Mucosa of descending colon (tissue), 3 donors: Measurements from ENCODE around the gene KIAA0753. TPM values are rescaled to one million over a fixed set of nuclear protein-coding genes. Genes with fewer than 3 reads are reported as not detected.
A peak's percentile ranks its signal among the peaks of the same experiment; 100 is the strongest.
"Not testable (repeated sequence)": the region's sequence is repeated elsewhere in the genome, so short reads cannot be mapped to it uniquely, and the experiment has no call there.

Experiments used
- ATAC-seq: fragments of 200-7000 bp; cut with Tn5 transposase; one replicate; pipeline ENCODE4 v1.9.1; 2020; ENCODE audit warnings: mild to moderate bottlenecking, moderate library complexity
- DNase-seq, 3 donors: peaks; one replicate each; pipeline ENCODE4 v3.0.0-alpha.2; 2020
- H3K36me3 ChIP-seq: fragments of 200-600 bp; one replicate; pipeline ENCODE4 v1.8.0; 2021; ENCODE audit warnings: low read depth, mild to moderate bottlenecking
- H3K4me1 ChIP-seq: fragments of 200-600 bp; one replicate; pipeline ENCODE4 v1.8.0; 2021; ENCODE audit warnings: low read depth, mild to moderate bottlenecking
- H3K4me3 ChIP-seq: fragments of 200-600 bp; one replicate; pipeline ENCODE4 v1.8.0; 2021; ENCODE audit warnings: mild to moderate bottlenecking
- H3K9me3 ChIP-seq: fragments of 200-600 bp; one replicate; pipeline ENCODE4 v1.8.0; 2021; ENCODE audit warnings: mild to moderate bottlenecking
- intact Hi-C, 2 donors: fragments of 100-400 bp; cut with DNase I in 1 of 2; cut with micrococcal nuclease in 1 of 2; formaldehyde crosslinking; loops; one replicate each; pipeline versions ENCODE4 v1.11.0 to v1.11.1; 2022; cut with DNase I, micrococcal nuclease
- total RNA-seq, 3 donors: library from RNA; stranded (reverse); fragmentation: NEBNext Ultra II Directional in 2 of 3; extraction: Animal tissue kit (Norgen Biotek cat#: 25700) in 2 of 3; gene quantifications; one replicate each; pipeline versions ENCODE4 v1.2.1 to v1.2.4, GENCODE V29; 2021 to 2023
- TF ChIP-seq, protein P1 (sequence below): fragments of 200-600 bp; IDR thresholded peaks from one replicate; pipeline ENCODE4 v1.8.0; 2022; ENCODE audit warnings: antibody characterized with exemption, mild to moderate bottlenecking
- donor health status: DM: no; HTN: no; CAD: no; lungs with moderate emphysema.
- donor health status: DM: no; HTN: no; CAD: no.
- donor health status: DM: no; HTN: yes; CAD: no.

KIAA0753 gene
- total RNA-seq, 3 donors from 2014 or later, result 15.5 to 22.8 (median 18.6) TPM

DNA sequence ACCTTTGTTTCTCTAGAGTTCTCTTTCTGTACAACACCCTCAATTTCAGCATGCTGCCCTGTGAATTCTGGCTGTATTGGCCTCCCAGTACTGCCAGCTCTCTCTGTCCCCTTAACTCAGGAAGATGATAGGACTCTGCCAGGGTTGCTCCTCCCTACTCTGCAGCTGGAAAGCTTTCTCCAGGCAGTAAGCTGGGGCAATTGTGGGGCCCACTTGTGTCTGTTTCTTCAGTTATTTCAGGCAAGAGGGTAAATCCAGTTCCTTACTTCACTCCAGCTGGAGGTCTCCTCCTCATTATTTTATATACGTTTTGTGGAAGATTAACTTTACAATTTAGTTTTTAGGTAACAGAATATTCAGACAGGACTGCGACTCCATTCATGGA lies 20.9 kb upstream of the KIAA0753 start:
- intact Hi-C loops, result loop anchor here in 1 of 2 donors (10.0 kb wide), 1 partner anchor 333 kb away; the partner anchor contains the start of gene ALOX12
- H3K36me3 ChIP-seq, result no peaks in the 10 kb centered on the region
- no peak overlapping the region for H3K4me3 ChIP-seq
- TF ChIP-seq, protein P1, sequence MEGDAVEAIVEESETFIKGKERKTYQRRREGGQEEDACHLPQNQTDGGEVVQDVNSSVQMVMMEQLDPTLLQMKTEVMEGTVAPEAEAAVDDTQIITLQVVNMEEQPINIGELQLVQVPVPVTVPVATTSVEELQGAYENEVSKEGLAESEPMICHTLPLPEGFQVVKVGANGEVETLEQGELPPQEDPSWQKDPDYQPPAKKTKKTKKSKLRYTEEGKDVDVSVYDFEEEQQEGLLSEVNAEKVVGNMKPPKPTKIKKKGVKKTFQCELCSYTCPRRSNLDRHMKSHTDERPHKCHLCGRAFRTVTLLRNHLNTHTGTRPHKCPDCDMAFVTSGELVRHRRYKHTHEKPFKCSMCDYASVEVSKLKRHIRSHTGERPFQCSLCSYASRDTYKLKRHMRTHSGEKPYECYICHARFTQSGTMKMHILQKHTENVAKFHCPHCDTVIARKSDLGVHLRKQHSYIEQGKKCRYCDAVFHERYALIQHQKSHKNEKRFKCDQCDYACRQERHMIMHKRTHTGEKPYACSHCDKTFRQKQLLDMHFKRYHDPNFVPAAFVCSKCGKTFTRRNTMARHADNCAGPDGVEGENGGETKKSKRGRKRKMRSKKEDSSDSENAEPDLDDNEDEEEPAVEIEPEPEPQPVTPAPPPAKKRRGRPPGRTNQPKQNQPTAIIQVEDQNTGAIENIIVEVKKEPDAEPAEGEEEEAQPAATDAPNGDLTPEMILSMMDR, result no peak
- no peak for ATAC-seq
- H3K4me1 ChIP-seq, result no peaks in the 10 kb centered on the region
- no peak for DNase-seq
- H3K9me3 ChIP-seq, result no peaks in the 10 kb centered on the region

DNA sequence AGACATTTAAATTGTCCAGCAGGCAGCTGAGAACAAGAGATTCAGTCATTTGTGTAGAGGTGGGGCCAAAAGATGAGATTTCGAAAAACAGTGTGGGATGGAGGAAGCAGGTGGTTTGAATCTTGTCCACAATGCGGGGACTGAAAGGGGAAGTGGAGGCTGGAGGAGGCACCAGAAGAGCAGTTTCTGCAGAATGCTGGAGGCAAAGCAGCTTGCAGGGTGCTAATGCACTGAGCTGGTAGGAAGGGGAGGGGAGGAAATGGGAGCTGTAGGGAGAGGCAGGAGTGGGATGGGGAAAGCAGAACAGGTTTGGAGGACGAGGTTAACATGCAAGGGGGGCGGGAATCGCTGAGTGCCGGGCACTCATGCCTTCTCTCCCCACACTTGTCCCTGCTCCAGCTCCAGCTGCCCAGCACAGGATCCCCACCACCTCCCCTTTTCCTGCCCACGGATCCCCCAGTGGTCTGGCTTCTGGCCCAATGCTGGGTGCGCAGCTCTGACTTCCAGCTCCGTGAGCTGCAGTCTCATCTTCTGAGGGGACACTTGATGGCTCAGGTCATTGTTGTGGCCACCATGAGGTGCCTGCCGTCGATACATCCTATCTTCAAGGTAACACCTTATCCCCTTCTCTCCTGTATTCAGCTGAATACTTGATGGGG lies 20.4 kb upstream of the KIAA0753 start:
- TF ChIP-seq, protein P1, result no peak
- H3K4me1 ChIP-seq, result no peaks in the 10 kb centered on the region
- no peak overlapping the region for H3K4me3 ChIP-seq
- no peaks in the 10 kb centered on the region for H3K36me3 ChIP-seq
- no peaks in the 10 kb centered on the region for H3K9me3 ChIP-seq
- intact Hi-C loops, result loop anchor here in 1 of 2 donors (10.0 kb wide), 1 partner anchor 334 kb away; the partner anchor contains the start of gene ALOX12
- ATAC-seq, result peak; percentile 42
- DNase-seq, result no peak

GRCh38 chr17:6660101-6660500 lies 19.6 kb upstream of the KIAA0753 start:
- no peak for ATAC-seq
- intact Hi-C loops, result loop anchor here in 1 of 2 donors (10.0 kb wide), 1 partner anchor 335 kb away; the partner anchor contains the start of gene ALOX12
- TF ChIP-seq, protein P1, result no peak

DNA sequence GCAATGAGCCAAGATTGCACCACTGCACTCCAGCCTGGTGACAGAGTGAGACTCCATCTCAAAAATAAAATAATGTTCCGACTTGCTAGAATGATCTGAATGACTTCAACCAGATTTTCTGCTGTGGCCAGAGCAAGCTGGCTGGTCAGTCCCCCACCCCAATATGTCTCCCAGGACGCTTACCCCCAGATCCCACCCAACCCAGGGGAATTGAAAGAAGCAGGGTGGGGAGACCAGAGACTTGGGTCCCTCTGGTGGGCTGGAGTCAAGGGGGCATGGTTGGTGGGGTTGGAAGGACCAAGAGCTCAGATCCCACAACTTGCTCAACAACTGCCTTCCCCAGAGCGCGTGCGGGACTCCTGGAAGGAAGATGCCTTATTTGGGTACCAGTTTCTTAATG lies 17.9 kb upstream of the KIAA0753 start:
- intact Hi-C loops, H3K36me3 ChIP-seq, H3K4me3 ChIP-seq, H3K9me3 ChIP-seq, H3K4me1 ChIP-seq, DNase-seq, ATAC-seq: not testable (repeated sequence)

More at GRCh38 chr17:6660101-6660500, 19.6 kb upstream of the KIAA0753 start:
- H3K36me3 ChIP-seq, result no peaks in the 10 kb centered on the region
- no peaks in the 10 kb centered on the region for H3K9me3 ChIP-seq
- no peak for DNase-seq
- H3K4me1 ChIP-seq, result no peaks in the 10 kb centered on the region
- no peak overlapping the region for H3K4me3 ChIP-seq

DNA sequence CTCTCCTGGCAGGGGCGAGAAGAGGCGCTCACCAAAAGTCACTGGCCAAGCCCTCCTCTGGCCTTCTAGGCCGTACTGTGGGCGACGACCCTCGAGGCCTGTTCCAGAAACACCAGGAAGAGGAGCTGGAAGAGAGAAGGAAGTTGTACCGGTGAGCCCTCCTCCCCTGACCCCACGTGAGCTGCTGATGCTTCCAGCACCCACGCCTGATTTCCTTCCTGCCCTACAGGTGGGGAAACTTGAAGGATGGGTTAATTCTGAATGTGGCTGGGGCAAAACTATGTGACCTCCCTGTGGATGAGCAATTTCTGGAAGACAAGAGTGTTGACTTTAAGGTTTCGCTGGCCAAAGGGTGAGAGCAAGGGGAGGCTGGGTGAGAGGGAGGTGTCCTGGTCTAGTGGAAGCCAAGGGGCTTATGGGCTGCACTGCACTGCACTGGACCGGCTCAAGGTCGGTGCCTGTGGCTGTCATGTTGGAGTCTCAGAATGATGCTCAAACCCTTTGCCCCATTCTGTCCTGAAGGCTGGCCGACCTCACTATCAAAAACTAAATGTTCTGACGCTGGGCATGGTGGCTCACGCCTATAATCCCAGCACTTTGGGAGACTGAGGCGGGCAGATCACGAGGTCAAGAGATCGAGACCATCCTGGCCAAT lies 17.2 kb upstream of the KIAA0753 start:
- TF ChIP-seq, protein P1, result no peak
- intact Hi-C loops, result no loop called here
- ATAC-seq (no peak), DNase-seq (no peak)
- no peaks in the 10 kb centered on the region for H3K36me3 ChIP-seq
- no peaks in the 10 kb centered on the region for H3K9me3 ChIP-seq
- no peak overlapping the region for H3K4me3 ChIP-seq
- H3K4me1 ChIP-seq, result peaks cover 4% of the 10 kb centered on the region

GRCh38 chr17:6656797-6657632 lies 16.5 kb upstream of the KIAA0753 start:
- DNase-seq, result peak in 1 of 3 donors; percentile 71
- intact Hi-C loops, H3K4me1 ChIP-seq, H3K36me3 ChIP-seq, H3K4me3 ChIP-seq, H3K9me3 ChIP-seq: not testable (repeated sequence)
- peak; percentile 56 for ATAC-seq

DNA sequence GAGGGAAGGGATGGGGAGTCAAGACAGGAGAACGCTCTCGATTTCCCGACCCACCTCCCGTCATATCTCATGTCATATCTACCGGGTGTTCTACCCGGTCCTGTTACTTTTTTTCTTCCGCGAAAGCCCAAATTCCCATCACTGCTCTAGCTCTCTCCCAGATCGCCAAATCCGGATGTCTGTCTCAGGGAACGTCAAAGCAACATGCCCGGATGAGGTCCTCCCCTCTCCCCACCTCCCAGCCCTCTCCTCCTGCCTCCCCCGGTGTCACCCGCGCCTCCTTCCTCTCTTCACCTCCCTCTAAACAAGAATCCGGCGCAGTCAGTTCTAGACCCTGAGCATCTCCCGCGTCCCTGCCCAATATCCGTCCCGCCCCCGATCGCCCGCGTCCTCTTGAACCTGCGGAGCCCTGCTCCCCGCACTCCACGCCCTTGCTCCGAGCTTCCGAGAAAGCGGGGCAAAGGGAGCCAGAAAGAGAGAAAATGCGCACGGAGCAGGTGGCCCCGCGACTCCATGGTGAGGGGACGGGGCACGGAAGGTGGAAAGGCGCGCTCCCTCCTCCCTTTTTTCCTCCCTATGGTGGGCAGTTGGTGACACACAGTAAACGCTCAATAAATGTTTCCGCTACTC lies 15.3 kb upstream of the KIAA0753 start:
- DNase-seq, intact Hi-C loops, H3K36me3 ChIP-seq, H3K4me1 ChIP-seq, H3K9me3 ChIP-seq, H3K4me3 ChIP-seq, ATAC-seq: not testable (repeated sequence)
